22Rv1 (cell line): ENCODE measurements around the gene SHROOM4.

Experiments
- H3K27ac ChIP-seq: fragments of 450-650 bp; 2 replicates; pipeline ENCODE4 v1.5.1; 2017
- CTCF ChIP-seq: fragments of 450-650 bp; IDR thresholded peaks from 2 replicates; pipeline ENCODE4 v1.5.1; 2017; ENCODE audit warnings: mild to moderate bottlenecking
- ZFX ChIP-seq: fragments of 450-650 bp; IDR thresholded peaks from 2 replicates; pipeline ENCODE4 v1.6.1; 2017; ENCODE audit warnings: antibody characterized with exemption, borderline replicate concordance

The SHROOM4 gene

GRCh38 chrX:50712777-50713176 is 101.2 kb downstream of the SHROOM4 start:
- TF ChIP-seq CTCF = no peak
- TF ChIP-seq ZFX = no peak
- H3K27ac ChIP-seq = no peak overlapping the region

GRCh38 chrX:50711907-50712306 is 102.1 kb downstream of the SHROOM4 start:
- H3K27ac ChIP-seq = no peak overlapping the region

GRCh38 chrX:50707955-50708699 is 105.9 kb downstream of the SHROOM4 start:
- TF ChIP-seq ZFX (no peak), CTCF (no peak)
- no peak overlapping the region for H3K27ac ChIP-seq

More at GRCh38 chrX:50711907-50712306, 102.1 kb downstream of the SHROOM4 start:
- TF ChIP-seq ZFX (no peak), CTCF (no peak)

GRCh38 chrX:50707405-50707804 is 106.6 kb downstream of the SHROOM4 start:
- no peak overlapping the region for H3K27ac ChIP-seq
- TF ChIP-seq ZFX (no peak), CTCF (no peak)

- no peak for TF ChIP-seq ZFX
- TF ChIP-seq CTCF = no peak
- H3K27ac ChIP-seq = no peak overlapping the region
Measured at GRCh38 chrX:50705042-50705441, 109.0 kb downstream of the SHROOM4 start.

- no peak overlapping the region for H3K27ac ChIP-seq
- TF ChIP-seq ZFX = no peak
- TF ChIP-seq CTCF = no peak
Measured at GRCh38 chrX:50704360-50704759, 109.6 kb downstream of the SHROOM4 start.

GRCh38 chrX:50700921-50701320 is 113.1 kb downstream of the SHROOM4 start:
- no peak overlapping the region for H3K27ac ChIP-seq
- TF ChIP-seq ZFX (no peak), CTCF (no peak)
